ENCODE data around the gene ADGRD2.

ADGRD2 gene

DNA sequence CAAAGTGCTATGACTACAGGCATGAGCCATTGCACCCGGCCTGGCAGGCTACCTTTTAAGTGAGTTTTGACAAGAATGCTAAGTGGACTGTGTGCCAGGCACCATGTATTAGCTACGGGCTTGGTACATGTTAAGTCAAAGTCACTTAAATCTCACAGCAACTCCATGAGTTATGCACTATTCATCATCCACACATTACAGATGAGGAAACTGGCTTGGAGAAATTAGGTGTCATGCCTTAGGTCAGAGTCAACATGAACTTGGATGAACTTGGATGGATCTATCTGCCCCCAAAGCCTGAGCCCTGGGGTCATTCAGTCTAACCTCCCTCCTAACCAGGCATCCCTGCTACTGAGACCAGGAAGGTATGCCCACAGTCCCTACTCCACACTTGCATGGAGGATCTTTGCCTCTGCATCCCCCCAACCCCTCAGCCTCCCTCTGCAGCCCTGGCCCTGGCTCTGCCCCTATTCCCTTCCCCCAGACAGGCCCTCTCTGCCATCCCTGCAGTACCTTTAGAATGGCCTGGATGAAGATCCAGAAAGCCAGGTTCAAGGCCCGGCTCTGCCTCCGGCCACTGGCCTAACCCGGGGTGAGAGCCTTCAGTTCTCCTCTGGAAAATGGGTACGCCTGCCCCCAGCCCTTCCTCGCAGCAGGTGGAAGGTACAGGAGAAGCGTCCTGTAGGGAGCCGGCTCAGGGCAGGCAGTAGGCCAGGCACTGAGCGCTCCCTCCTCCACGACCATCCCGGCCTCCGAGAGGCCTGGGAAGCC is 685 bp upstream of the ADGRD2 start:
- no peak overlapping the region for H3K27ac Mint-ChIP-seq
- H3K4me1 Mint-ChIP-seq: no peaks in the 10 kb centered on the region
- H3K4me3 Mint-ChIP-seq: no peak overlapping the region
- H3K9me3 Mint-ChIP-seq: no peaks in the 10 kb centered on the region
- H3K27me3 Mint-ChIP-seq: peaks cover 20% of the 10 kb centered on the region
- H3K36me3 Mint-ChIP-seq: no peaks in the 10 kb centered on the region

DNA sequence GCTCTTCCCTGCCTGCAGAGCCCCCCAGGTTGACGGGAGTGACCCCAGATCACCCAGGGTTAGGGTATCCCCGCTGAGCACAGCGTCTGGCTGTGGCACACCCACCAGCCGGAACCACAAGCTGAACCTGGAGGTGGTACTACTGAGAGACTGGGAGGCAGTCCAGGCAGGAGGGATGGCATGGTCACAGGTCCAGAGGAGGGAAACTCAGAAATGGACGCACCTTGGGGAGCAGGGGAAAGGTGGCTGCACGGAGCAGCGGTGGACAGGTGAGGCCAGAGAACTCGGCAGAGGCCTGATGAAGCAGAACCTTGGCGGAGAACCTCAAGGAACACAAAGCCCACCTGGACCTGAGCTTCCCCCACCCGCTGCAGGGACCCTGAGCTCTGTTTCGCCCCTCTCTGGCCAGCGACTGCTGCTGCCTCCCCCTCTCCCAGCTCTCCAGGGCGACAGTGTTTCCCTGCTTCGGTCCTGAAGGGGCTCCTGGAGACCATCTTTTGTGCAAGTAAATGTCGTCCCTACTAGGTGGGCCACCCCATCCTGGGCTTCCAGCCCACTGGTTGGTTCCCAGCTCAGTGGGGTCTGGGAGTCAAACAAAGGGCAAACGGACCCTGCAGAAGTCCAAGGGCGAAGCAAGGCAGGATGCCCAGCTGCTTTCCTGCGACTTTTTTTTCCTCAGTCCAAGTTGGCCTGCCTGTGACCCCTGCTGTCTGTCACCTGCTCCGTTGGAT is 845 bp downstream of the ADGRD2 start:
- H3K9me3 Mint-ChIP-seq: no peaks in the 10 kb centered on the region
- H3K27ac Mint-ChIP-seq: no peak overlapping the region
- no peaks in the 10 kb centered on the region for H3K4me1 Mint-ChIP-seq
- no peak overlapping the region for H3K4me3 Mint-ChIP-seq
- H3K36me3 Mint-ChIP-seq: no peaks in the 10 kb centered on the region
- H3K27me3 Mint-ChIP-seq: peaks cover 17% of the 10 kb centered on the region

- Mint-ChIP-seq H3K9me3 (no peaks in the 10 kb centered on the region), H3K27ac (no peak overlapping the region), H3K27me3 (peaks cover 15% of the 10 kb centered on the region), H3K4me1 (no peaks in the 10 kb centered on the region), H3K4me3 (no peak overlapping the region), H3K36me3 (no peaks in the 10 kb centered on the region)
Measured at GRCh38 chr9:124452326-124452725, 2.1 kb downstream of the ADGRD2 start.

GRCh38 chr9:124452841-124453585 is 2.8 kb downstream of the ADGRD2 start:
- no peaks in the 10 kb centered on the region for H3K36me3 Mint-ChIP-seq
- no peak overlapping the region for H3K4me3 Mint-ChIP-seq
- H3K27me3 Mint-ChIP-seq: peaks cover 15% of the 10 kb centered on the region
- no peak overlapping the region for H3K27ac Mint-ChIP-seq
- H3K9me3 Mint-ChIP-seq: no peaks in the 10 kb centered on the region
- no peaks in the 10 kb centered on the region for H3K4me1 Mint-ChIP-seq

DNA sequence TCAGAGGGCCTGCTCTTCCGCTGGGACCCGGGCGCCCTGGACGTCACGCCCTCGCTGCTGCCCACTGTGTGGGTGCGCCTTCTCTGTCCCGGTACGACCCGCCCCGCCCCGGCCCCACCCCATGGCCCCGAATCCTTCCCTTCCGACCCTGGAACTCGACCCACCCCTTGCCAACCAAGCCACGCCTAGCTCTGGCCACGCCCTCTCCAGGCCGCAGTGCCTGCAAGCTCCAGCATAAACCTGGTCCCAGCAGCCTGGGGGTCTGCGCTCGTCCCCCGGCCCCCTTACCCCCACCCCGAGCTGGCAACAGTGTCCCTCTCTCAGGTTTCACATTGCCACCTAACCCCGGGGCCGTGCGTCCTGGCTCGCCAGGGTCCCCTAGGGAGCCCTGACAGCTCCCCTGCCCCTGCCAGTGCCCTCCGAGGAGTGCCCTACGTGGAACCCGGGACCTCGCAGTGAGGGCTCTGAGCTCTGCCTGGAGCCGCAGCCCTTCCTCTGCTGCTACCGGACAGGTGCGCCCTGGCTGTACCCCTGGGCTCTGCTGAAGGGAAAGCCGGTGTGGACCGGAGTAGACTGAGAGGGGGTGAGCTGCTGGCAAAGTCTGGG is 3.4 kb downstream of the ADGRD2 start:
- no peak overlapping the region for H3K27ac Mint-ChIP-seq

GRCh38 chr9:124454296-124454695 is 4.0 kb downstream of the ADGRD2 start:
- Mint-ChIP-seq H3K4me3 (no peak overlapping the region), H3K27me3 (peaks cover 12% of the 10 kb centered on the region), H3K9me3 (no peaks in the 10 kb centered on the region), H3K4me1 (no peaks in the 10 kb centered on the region), H3K27ac (no peak overlapping the region), H3K36me3 (no peaks in the 10 kb centered on the region)

More for the DNA sequence above, 3.4 kb downstream of the ADGRD2 start:
- no peaks in the 10 kb centered on the region for H3K9me3 Mint-ChIP-seq
- peaks cover 13% of the 10 kb centered on the region for H3K27me3 Mint-ChIP-seq
- H3K4me3 Mint-ChIP-seq: no peak overlapping the region
- H3K4me1 Mint-ChIP-seq: no peaks in the 10 kb centered on the region
- no peaks in the 10 kb centered on the region for H3K36me3 Mint-ChIP-seq

GRCh38 chr9:124454791-124455443 is 4.7 kb downstream of the ADGRD2 start:
- H3K4me1 Mint-ChIP-seq: no peaks in the 10 kb centered on the region
- no peak overlapping the region for H3K27ac Mint-ChIP-seq
- H3K9me3 Mint-ChIP-seq: no peaks in the 10 kb centered on the region
- no peak overlapping the region for H3K4me3 Mint-ChIP-seq
- peaks cover 11% of the 10 kb centered on the region for H3K27me3 Mint-ChIP-seq
- H3K36me3 Mint-ChIP-seq: no peaks in the 10 kb centered on the region

DNA sequence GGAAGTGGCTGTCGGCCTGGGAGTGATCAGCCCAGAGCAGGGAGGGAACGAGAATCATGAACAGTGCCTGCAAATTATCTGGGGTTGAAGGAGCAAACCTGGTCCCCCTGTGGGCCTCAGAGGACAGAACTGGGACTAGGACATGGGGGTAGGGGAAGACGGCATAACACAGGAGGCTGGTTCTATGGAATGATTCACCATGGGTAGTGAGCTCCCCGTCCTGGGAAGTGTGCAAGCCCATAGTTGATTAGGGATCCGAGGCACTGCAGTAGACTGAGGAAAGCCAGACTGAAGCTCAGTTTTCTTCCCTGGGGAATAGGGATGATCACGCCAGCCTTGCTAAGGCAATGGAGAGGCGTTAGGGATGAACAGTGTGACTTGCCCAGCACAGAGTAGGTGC is 5.6 kb downstream of the ADGRD2 start:
- Mint-ChIP-seq H3K4me1 (no peaks in the 10 kb centered on the region), H3K27me3 (peaks cover 9% of the 10 kb centered on the region), H3K36me3 (no peaks in the 10 kb centered on the region), H3K4me3 (no peak overlapping the region), H3K9me3 (no peaks in the 10 kb centered on the region), H3K27ac (no peak overlapping the region)

GRCh38 chr9:124456341-124457078 is 6.3 kb downstream of the ADGRD2 start:
- H3K4me3 Mint-ChIP-seq: no peak overlapping the region
- H3K27me3 Mint-ChIP-seq: peaks cover 7% of the 10 kb centered on the region
- peak overlapping the region; percentile 51 for H3K27ac Mint-ChIP-seq
- H3K4me1 Mint-ChIP-seq: no peaks in the 10 kb centered on the region
- H3K9me3 Mint-ChIP-seq: no peaks in the 10 kb centered on the region
- no peaks in the 10 kb centered on the region for H3K36me3 Mint-ChIP-seq

- Mint-ChIP-seq H3K36me3 (no peaks in the 10 kb centered on the region), H3K4me3 (no peak overlapping the region), H3K4me1 (no peaks in the 10 kb centered on the region), H3K9me3 (no peaks in the 10 kb centered on the region), H3K27me3 (peaks cover 4% of the 10 kb centered on the region), H3K27ac (no peak overlapping the region)
Measured at GRCh38 chr9:124457079-124457886, 7.0 kb downstream of the ADGRD2 start.

DNA sequence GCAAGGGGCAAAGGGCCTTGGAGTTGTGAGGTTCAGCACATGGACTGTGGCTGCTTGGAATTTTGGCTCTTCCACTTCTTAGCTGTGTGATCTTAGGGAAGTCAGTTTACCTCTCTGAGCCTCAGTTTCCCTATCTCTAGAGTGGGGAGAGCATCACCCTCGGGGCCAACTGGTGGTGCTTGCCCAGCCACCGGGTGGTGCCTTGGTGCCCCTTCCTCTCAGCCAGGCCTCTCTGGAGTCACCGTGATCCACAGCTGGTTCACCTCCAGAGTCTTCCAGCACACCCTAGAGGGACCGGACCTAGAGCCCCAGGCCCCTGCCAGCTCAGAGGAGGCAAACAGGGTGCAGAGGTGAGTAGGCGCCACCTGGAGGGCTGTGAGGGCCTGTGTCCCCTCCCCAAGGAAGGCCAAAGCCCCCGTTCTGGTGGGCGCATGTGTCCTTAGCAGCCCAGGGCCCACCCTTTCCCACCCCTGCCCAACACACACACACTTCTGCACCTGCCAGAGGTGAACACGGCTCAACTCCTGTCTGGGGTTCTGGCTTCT is 7.7 kb downstream of the ADGRD2 start:
- Mint-ChIP-seq H3K27ac (no peak overlapping the region), H3K36me3 (no peaks in the 10 kb centered on the region), H3K4me3 (no peak overlapping the region), H3K27me3 (peaks cover 1% of the 10 kb centered on the region), H3K4me1 (no peaks in the 10 kb centered on the region), H3K9me3 (no peaks in the 10 kb centered on the region)

- Mint-ChIP-seq H3K27ac (no peak overlapping the region), H3K4me1 (no peaks in the 10 kb centered on the region), H3K36me3 (no peaks in the 10 kb centered on the region), H3K4me3 (no peak overlapping the region), H3K9me3 (no peaks in the 10 kb centered on the region), H3K27me3 (peaks cover 1% of the 10 kb centered on the region)
Measured at GRCh38 chr9:124458441-124458840, 8.2 kb downstream of the ADGRD2 start.

- Mint-ChIP-seq H3K4me3 (no peak overlapping the region), H3K4me1 (no peaks in the 10 kb centered on the region), H3K27me3 (peaks cover 2% of the 10 kb centered on the region), H3K27ac (no peak overlapping the region), H3K36me3 (no peaks in the 10 kb centered on the region), H3K9me3 (no peaks in the 10 kb centered on the region)
Measured at GRCh38 chr9:124462739-124463138, 12.5 kb downstream of the ADGRD2 start.

GRCh38 chr9:124465736-124466135 is 15.5 kb downstream of the ADGRD2 start:
- no peaks in the 10 kb centered on the region for H3K4me1 Mint-ChIP-seq
- H3K36me3 Mint-ChIP-seq: no peaks in the 10 kb centered on the region
- H3K9me3 Mint-ChIP-seq: no peaks in the 10 kb centered on the region
- peaks cover 4% of the 10 kb centered on the region for H3K27me3 Mint-ChIP-seq
- H3K27ac Mint-ChIP-seq: no peak overlapping the region
- H3K4me3 Mint-ChIP-seq: no peak overlapping the region

Measured in activated naive CD4-positive, alpha-beta T cell treated with anti-CD3 and anti-CD28 coated beads, Interleukin-2, amount 50 U/mL, for 24 hours (primary cell).